Neural progenitor cell (in vitro differentiated cells): ENCODE results near the gene ZNF366. TPM values are rescaled to one million over a fixed set of nuclear protein-coding genes. Genes with fewer than 3 reads are reported as not detected.

ENCODE experiments used
- DNase-seq: peaks from one replicate; pipeline ENCODE4 v3.0.0-alpha.2; 2016; ENCODE audit warnings: low spot score
- H2AFZ ChIP-seq: fragments of 200-600 bp; sonication (generic); replicated peaks from 2 replicates; pipeline ENCODE4 v1.6.1; 2016; ENCODE audit warnings: antibody characterized with exemption
- H3F3A ChIP-seq: fragments of 200-600 bp; sonication (generic); 2 replicates; pipeline ENCODE4 v1.6.1; 2016; ENCODE audit warnings: antibody characterized with exemption, low read depth
- H3K27ac ChIP-seq: fragments of 200-600 bp; sonication (generic); 2 replicates; pipeline ENCODE4 v1.5.1; 2016; ENCODE audit warnings: mild to moderate bottlenecking
- H3K27me3 ChIP-seq: fragments of 200-600 bp; sonication (generic); 2 replicates; pipeline ENCODE4 v1.6.1; 2016; ENCODE audit warnings: mild to moderate bottlenecking, moderate library complexity
- H3K36me3 ChIP-seq: fragments of 200-600 bp; sonication (generic); 2 replicates; pipeline ENCODE4 v1.5.1; 2016
- H3K4me1 ChIP-seq: fragments of 200-600 bp; sonication (generic); 2 replicates; pipeline ENCODE4 v1.6.1; 2016; ENCODE audit warnings: mixed run types
- H3K4me2 ChIP-seq: fragments of 200-600 bp; sonication (generic); 2 replicates; pipeline ENCODE4 v1.6.1; 2016
- H3K4me3 ChIP-seq: fragments of 200-600 bp; sonication (generic); 2 replicates; pipeline ENCODE4 v1.5.1; 2016
- H3K79me2 ChIP-seq: fragments of 200-600 bp; sonication (generic); 2 replicates; pipeline ENCODE4 v1.6.1; 2016; ENCODE audit warnings: low read depth
- H3K9ac ChIP-seq: fragments of 200-600 bp; sonication (generic); 2 replicates; pipeline ENCODE4 v1.6.1; 2016
- H3K9me3 ChIP-seq: fragments of 200-600 bp; sonication (generic); 2 replicates; pipeline ENCODE4 v1.5.1; 2016; ENCODE audit warnings: low read depth
- H4K20me1 ChIP-seq: fragments of 200-600 bp; sonication (generic); 2 replicates; pipeline ENCODE4 v1.6.1; 2016; ENCODE audit warnings: low read depth
- H3K27ac Mint-ChIP-seq: 3 replicates; pipeline ENCODE4 v1.8.0; 2021; ENCODE audit warnings: mixed read lengths
- H3K27me3 Mint-ChIP-seq: 2 replicates; pipeline ENCODE4 v1.8.0; 2022; ENCODE audit warnings: low read depth, mild to moderate bottlenecking, inconsistent platforms, moderate library complexity, mixed read lengths; ENCODE audit not compliant: insufficient read depth
- H3K36me3 Mint-ChIP-seq: 3 replicates; pipeline ENCODE4 v1.8.0; 2021; ENCODE audit warnings: mixed read lengths
- H3K4me1 Mint-ChIP-seq: 3 replicates; pipeline ENCODE4 v1.8.0; 2021; ENCODE audit warnings: mixed read lengths
- H3K4me3 Mint-ChIP-seq: 3 replicates; pipeline ENCODE4 v1.8.0; 2021; ENCODE audit warnings: mild to moderate bottlenecking, moderate library complexity, mixed read lengths
- H3K9me3 Mint-ChIP-seq: 3 replicates; pipeline ENCODE4 v1.8.0; 2020; ENCODE audit warnings: mixed read lengths
- EZH2 ChIP-seq: fragments of 200-600 bp; sonication (generic); IDR thresholded peaks from 2 replicates; pipeline ENCODE4 v1.6.1; 2017; ENCODE audit warnings: antibody characterized with exemption, mild to moderate bottlenecking, moderate library complexity
- EZH2phosphoT487 ChIP-seq: fragments of 200-600 bp; sonication (generic); IDR thresholded peaks from 2 replicates; pipeline ENCODE4 v1.6.1; 2017; ENCODE audit warnings: antibody characterized with exemption
- total RNA-seq: library from RNA; depleted of rRNA; stranded (reverse); fragments of >200 nt; gene quantifications from 2 replicates; pipeline ENCODE4 v1.2.3, GENCODE V29; 2015; ENCODE audit warnings: low replicate concordance
- TF ChIP-seq, protein P1 (sequence below): fragments of 200-600 bp; sonication (generic); IDR thresholded peaks from 2 replicates; pipeline ENCODE4 v1.5.1; 2017; ENCODE audit warnings: antibody characterized with exemption, mild to moderate bottlenecking

ZNF366 gene
- total RNA-seq, 1 donor from 2014 or later = not detected

GRCh38 chr5:72468024-72468423 is 39.2 kb downstream of the ZNF366 start:
- no peaks in the 10 kb centered on the region for H3K9me3 Mint-ChIP-seq
- DNase-seq = no peak
- no peak for TF ChIP-seq EZH2
- TF ChIP-seq, protein P1, sequence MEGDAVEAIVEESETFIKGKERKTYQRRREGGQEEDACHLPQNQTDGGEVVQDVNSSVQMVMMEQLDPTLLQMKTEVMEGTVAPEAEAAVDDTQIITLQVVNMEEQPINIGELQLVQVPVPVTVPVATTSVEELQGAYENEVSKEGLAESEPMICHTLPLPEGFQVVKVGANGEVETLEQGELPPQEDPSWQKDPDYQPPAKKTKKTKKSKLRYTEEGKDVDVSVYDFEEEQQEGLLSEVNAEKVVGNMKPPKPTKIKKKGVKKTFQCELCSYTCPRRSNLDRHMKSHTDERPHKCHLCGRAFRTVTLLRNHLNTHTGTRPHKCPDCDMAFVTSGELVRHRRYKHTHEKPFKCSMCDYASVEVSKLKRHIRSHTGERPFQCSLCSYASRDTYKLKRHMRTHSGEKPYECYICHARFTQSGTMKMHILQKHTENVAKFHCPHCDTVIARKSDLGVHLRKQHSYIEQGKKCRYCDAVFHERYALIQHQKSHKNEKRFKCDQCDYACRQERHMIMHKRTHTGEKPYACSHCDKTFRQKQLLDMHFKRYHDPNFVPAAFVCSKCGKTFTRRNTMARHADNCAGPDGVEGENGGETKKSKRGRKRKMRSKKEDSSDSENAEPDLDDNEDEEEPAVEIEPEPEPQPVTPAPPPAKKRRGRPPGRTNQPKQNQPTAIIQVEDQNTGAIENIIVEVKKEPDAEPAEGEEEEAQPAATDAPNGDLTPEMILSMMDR = no peak
- TF ChIP-seq EZH2phosphoT487 = no peak
- Histone ChIP-seq H3K36me3 (no peaks in the 10 kb centered on the region), H3K79me2 (no peaks in the 10 kb centered on the region), H3F3A (no peaks in the 10 kb centered on the region), H3K4me2 (no peak overlapping the region), H2AFZ (no peak overlapping the region), H4K20me1 (no peaks in the 10 kb centered on the region), H3K27me3 (no peaks in the 10 kb centered on the region), H3K9me3 (no peaks in the 10 kb centered on the region), H3K4me3 (no peak overlapping the region), H3K27ac (no peak overlapping the region), H3K9ac (no peak overlapping the region), H3K4me1 (peaks cover under 1% of the 10 kb centered on the region)
- H3K27ac Mint-ChIP-seq = no peak overlapping the region
- no peak overlapping the region for H3K4me3 Mint-ChIP-seq
- H3K4me1 Mint-ChIP-seq = peaks cover 33% of the 10 kb centered on the region
- H3K27me3 Mint-ChIP-seq = peaks cover 3% of the 10 kb centered on the region
- peaks cover 4% of the 10 kb centered on the region for H3K36me3 Mint-ChIP-seq

- Mint-ChIP-seq H3K27me3 (peaks cover 3% of the 10 kb centered on the region), H3K36me3 (peaks cover 4% of the 10 kb centered on the region), H3K27ac (no peak overlapping the region), H3K4me1 (peaks cover 28% of the 10 kb centered on the region), H3K9me3 (no peaks in the 10 kb centered on the region), H3K4me3 (no peak overlapping the region)
- Histone ChIP-seq H4K20me1 (no peaks in the 10 kb centered on the region), H3K27me3 (no peaks in the 10 kb centered on the region), H3K9ac (no peak overlapping the region), H3F3A (no peaks in the 10 kb centered on the region), H3K27ac (no peak overlapping the region), H3K4me1 (no peaks in the 10 kb centered on the region), H3K36me3 (no peaks in the 10 kb centered on the region), H3K4me2 (no peak overlapping the region), H3K4me3 (no peak overlapping the region), H3K79me2 (no peaks in the 10 kb centered on the region), H2AFZ (no peak overlapping the region), H3K9me3 (no peaks in the 10 kb centered on the region)
- TF ChIP-seq EZH2phosphoT487 (no peak), EZH2 (no peak)
- TF ChIP-seq, protein P1 = no peak
- no peak for DNase-seq
Observed at GRCh38 chr5:72467461-72467860, 39.7 kb downstream of the ZNF366 start.

GRCh38 chr5:72465601-72466563 is 41.3 kb downstream of the ZNF366 start:
- no peaks in the 10 kb centered on the region for H3K36me3 ChIP-seq
- no peaks in the 10 kb centered on the region for H3K9me3 ChIP-seq
- H3K27ac ChIP-seq = no peak overlapping the region
- no peaks in the 10 kb centered on the region for H3K79me2 ChIP-seq
- H2AFZ ChIP-seq = no peak overlapping the region
- DNase-seq = no peak
- no peaks in the 10 kb centered on the region for H3F3A ChIP-seq
- no peaks in the 10 kb centered on the region for H3K27me3 ChIP-seq
- no peak overlapping the region for H3K4me3 ChIP-seq
- no peak overlapping the region for H3K9ac ChIP-seq
- no peaks in the 10 kb centered on the region for H3K4me1 ChIP-seq
- TF ChIP-seq EZH2phosphoT487 (no peak), EZH2 (no peak)
- TF ChIP-seq, protein P1 = no peak
- Mint-ChIP-seq H3K4me3 (no peak overlapping the region), H3K9me3 (peaks cover 7% of the 10 kb centered on the region), H3K27ac (peak overlapping the region; percentile 47), H3K4me1 (peaks cover 26% of the 10 kb centered on the region), H3K27me3 (peaks cover 3% of the 10 kb centered on the region), H3K36me3 (peaks cover 4% of the 10 kb centered on the region)
- H3K4me2 ChIP-seq = no peak overlapping the region
- H4K20me1 ChIP-seq = no peaks in the 10 kb centered on the region
